LNCaP clone FGC (cell line): Measurements from ENCODE around the gene IL16.

Experiments
- DNase-seq: peaks from one replicate; pipeline ENCODE4 v3.0.0-alpha.2; 2011; ENCODE audit warnings: low read depth
- H3K4me3 ChIP-seq: 2 replicates; pipeline ENCODE4 v1.5.1; 2011; ENCODE audit warnings: mild to moderate bottlenecking, low read depth, low read length, control low read depth
- TF ChIP-seq, protein P1 (sequence below): IDR thresholded peaks from 2 replicates; pipeline ENCODE4 v1.5.1; 2012; ENCODE audit warnings: mild to moderate bottlenecking; ENCODE audit not compliant: control insufficient read depth, insufficient read depth; ENCODE audit errors: extremely low read depth

Gene IL16

DNA sequence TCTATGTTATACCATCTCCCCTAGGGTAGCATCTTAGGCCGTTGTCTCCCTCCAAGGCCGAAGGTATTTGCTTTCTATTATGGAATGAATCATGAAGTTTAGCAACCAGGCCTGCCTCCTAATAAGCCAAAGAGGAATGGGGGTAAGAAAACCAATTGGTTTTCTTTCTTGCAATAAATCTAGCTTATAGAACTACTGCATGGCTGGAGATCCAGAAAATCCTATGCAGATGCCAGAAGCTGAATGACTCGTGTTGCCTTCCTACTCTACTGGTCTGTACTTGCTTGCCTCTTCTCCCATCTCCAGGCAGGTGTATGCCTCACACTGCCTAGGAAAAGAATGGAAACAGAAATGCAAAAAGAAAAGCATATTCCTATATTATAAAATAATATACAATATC lies 31.1 kb upstream of the IL16 start:
- no peak for DNase-seq
- TF ChIP-seq, protein P1, sequence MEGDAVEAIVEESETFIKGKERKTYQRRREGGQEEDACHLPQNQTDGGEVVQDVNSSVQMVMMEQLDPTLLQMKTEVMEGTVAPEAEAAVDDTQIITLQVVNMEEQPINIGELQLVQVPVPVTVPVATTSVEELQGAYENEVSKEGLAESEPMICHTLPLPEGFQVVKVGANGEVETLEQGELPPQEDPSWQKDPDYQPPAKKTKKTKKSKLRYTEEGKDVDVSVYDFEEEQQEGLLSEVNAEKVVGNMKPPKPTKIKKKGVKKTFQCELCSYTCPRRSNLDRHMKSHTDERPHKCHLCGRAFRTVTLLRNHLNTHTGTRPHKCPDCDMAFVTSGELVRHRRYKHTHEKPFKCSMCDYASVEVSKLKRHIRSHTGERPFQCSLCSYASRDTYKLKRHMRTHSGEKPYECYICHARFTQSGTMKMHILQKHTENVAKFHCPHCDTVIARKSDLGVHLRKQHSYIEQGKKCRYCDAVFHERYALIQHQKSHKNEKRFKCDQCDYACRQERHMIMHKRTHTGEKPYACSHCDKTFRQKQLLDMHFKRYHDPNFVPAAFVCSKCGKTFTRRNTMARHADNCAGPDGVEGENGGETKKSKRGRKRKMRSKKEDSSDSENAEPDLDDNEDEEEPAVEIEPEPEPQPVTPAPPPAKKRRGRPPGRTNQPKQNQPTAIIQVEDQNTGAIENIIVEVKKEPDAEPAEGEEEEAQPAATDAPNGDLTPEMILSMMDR: no peak
- no peak overlapping the region for H3K4me3 ChIP-seq

DNA sequence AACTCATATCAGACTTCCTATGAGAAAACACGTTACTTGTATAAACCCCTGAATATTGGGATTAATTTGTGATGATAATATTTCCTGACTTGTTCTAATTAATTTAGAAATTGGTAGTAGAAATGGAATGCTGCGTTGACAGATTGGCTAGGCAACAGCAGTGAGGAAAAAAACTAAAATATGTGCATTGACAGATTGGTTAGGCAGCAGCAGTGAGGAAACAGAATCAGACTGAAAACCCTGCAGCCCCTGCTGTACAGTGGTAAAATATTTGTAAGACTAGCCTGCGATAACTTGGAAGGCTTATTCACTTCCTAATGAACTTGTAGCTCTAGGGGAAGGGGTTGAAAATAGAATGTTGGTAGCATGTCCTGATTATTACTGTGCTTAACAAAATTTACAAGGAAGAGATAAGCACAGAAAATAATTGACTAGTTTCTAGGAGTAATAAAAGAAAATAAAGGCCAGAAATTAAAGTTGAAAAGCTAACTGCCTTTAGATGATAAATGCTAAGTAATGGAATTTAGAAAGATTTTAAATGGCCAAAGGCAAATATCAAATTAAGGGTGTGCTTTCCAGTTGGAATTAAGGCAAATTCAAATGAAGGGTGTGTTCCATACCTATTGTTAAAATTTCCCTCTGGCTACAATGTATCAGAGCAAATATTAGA lies 29.9 kb upstream of the IL16 start:
- no peak for DNase-seq
- TF ChIP-seq, protein P1: no peak
- no peak overlapping the region for H3K4me3 ChIP-seq

DNA sequence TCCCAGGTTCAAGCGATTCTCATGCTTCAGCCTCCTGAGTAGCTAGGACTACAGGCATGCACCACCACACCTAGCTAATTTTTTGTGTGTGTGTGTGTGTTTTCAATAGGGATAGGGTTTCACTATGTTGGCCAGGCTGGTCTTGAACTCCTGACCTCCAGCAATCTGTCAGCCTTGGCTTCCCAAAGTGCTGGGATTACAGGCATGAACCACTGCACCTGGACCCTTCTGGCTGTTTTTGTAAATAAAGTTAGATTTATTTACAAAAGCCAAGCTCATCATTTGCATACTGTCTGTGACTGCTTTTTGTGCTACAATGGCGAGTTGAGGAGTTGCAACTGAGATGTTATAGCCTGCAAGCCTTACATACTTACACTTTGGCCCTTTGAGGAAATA lies 28.6 kb upstream of the IL16 start:
- DNase-seq: no peak
- TF ChIP-seq, protein P1: no peak

DNA sequence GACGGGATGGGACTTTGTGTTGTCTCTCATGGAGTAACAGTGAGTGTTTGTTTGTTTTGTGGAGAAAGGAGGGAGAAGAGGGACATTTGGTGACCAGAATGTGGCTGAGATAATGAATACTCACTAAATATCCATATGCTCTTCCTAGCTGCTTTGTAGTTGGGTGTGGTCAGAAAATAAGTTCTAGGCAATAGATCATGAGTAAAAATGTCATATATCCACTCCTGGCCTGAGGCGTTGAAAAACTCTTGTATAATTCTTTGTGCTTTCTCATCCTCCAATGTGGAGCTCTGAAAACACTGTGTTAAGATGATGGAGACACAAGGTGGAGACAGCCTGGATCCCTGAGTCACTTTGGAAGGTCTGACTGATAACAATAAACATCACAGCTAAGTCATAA lies 28.0 kb upstream of the IL16 start:
- no peak for DNase-seq
- H3K4me3 ChIP-seq: no peak overlapping the region
- TF ChIP-seq, protein P1: no peak

More for the DNA sequence above, 28.6 kb upstream of the IL16 start:
- H3K4me3 ChIP-seq: no peak overlapping the region

DNA sequence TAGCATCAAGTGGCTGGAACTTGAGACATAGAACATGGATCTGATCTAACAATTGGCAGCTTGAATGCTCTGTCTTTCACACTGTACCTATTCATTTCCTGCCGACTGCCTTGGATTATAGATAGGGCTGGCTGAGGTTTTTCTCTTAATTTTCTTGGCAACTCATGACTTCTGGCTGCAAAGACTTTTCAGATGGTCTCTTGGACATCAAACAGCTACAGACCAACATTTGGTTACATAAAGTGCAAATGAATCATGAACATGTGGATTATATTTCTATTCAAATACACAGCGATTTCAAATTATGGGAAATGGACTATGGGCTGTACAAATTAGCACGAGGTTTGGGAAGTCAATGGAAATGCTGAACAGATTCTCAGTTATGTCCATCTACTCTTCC lies 26.2 kb upstream of the IL16 start:
- TF ChIP-seq, protein P1: no peak
- no peak for DNase-seq
- H3K4me3 ChIP-seq: no peak overlapping the region

DNA sequence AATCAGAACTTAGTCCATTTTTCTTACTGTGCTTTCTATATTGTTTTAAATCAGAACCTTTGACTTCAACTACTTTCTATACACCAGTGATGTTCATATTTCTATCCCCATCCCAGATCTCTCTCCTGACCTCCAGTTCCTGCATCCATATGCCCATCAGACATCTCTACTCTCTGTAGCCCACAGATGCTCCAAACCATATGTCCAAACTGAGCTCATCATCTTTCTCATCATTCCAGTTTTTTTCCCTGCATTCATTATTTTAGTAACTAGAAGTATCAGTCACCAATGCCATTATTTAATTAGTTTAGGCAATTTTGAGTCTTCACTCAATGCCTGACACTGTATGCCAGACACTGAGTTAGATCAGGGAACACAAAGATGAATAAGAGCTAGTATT lies 25.4 kb upstream of the IL16 start:
- H3K4me3 ChIP-seq: no peak overlapping the region
- no peak for DNase-seq
- TF ChIP-seq, protein P1: no peak

DNA sequence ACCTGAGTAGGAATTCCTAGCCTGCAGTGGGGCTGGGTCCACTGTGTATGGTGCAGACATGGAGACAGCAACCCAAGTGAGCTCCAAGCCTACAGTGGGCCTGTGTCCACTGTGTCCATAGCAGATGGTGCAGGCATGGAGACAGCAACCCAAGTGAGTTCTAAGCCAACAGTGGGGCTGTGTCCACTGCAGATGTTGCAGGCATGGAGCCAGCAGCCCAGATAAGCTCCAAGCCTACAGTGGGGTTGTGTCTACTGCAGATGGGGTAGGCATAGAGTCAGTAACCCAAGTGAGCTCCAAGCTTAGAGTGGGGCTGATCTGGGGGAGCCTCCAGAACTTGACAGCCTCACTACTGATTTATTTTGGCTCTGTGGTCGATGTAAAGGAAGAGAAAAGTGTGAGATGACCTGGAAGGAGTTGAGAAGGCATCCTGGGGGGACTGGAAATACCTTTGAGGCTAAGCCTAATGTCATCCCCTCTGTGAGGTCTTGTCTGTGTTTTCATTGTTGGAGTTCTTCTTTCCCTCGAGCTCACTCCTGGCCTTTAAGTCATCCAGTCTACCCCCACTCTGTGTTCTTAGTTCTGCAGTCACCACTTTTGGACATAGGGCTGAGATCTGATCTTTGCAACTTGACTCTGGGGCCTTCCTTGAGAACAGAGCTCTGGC lies 22.4 kb upstream of the IL16 start:
- no peak overlapping the region for H3K4me3 ChIP-seq
- TF ChIP-seq, protein P1: no peak
- no peak for DNase-seq
